Spleen (tissue), 11 donors: ENCODE measurements around the gene AJAP1. TPM values are rescaled to one million over a fixed set of nuclear protein-coding genes. Genes with fewer than 3 reads are reported as not detected.
"Not testable (repeated sequence)": the region's sequence is repeated elsewhere in the genome, so short reads cannot be mapped to it uniquely, and the experiment has no call there.

ENCODE experiments used
- DNase-seq: peaks from one replicate; pipeline ENCODE4 v3.0.0-alpha.2; 2020
- H3K27ac ChIP-seq, 8 donors: fragments of 200-600 bp; sonication (generic) in 7 of 8; 1 replicate in 4 of 8; 2 replicates in 4 of 8; pipeline versions ENCODE4 v1.5.0 to v1.8.0; 2016 to 2021; ENCODE audit warnings: inconsistent platforms in 4 of 8, mild to moderate bottlenecking in 4 of 8, moderate library complexity in 1 of 8
- H3K27me3 ChIP-seq, 7 donors: fragments of 200-600 bp; sonication (generic) in 6 of 7; replicated peaks in 1 of 7; 1 replicate in 4 of 7; 2 replicates in 3 of 7; pipeline versions ENCODE4 v1.5.0 to v1.8.0; 2016 to 2021; ENCODE audit warnings: inconsistent platforms in 3 of 7, mild to moderate bottlenecking in 1 of 7
- H3K36me3 ChIP-seq, 6 donors: fragments of 200-600 bp; sonication (generic) in 5 of 6; 1 replicate in 4 of 6; 2 replicates in 2 of 6; pipeline versions ENCODE4 v1.5.0 to v1.8.0; 2016 to 2021; ENCODE audit warnings: inconsistent platforms in 2 of 6
- H3K4me1 ChIP-seq, 6 donors: fragments of 200-600 bp; sonication (generic) in 5 of 6; 1 replicate in 3 of 6; 2 replicates in 3 of 6; pipeline versions ENCODE4 v1.5.0 to v1.8.0; 2016 to 2021; ENCODE audit warnings: inconsistent platforms in 3 of 6
- H3K4me3 ChIP-seq, 8 donors: fragments of 200-600 bp; sonication (generic) in 7 of 8; 1 replicate in 4 of 8; 2 replicates in 4 of 8; pipeline versions ENCODE4 v1.5.0 to v1.8.0; 2016 to 2021; ENCODE audit warnings: inconsistent platforms in 4 of 8, mild to moderate bottlenecking in 4 of 8, moderate library complexity in 2 of 8
- H3K9me3 ChIP-seq, 8 donors: fragments of 200-600 bp; sonication (generic) in 7 of 8; 1 replicate in 4 of 8; 2 replicates in 4 of 8; pipeline versions ENCODE4 v1.5.0 to v1.8.0; 2016 to 2021; ENCODE audit warnings: inconsistent platforms in 4 of 8
- POLR2A ChIP-seq, 3 donors: fragments of 450-650 bp; IDR thresholded peaks; one replicate each; pipeline ENCODE4 v1.5.1; 2017; ENCODE audit warnings: antibody characterized with exemption in 3 of 3, mild to moderate bottlenecking in 1 of 3
- POLR2AphosphoS5 ChIP-seq, 3 donors: sonication (generic); formaldehyde crosslinking; IDR thresholded peaks; one replicate each; pipeline ENCODE4 v1.5.1; 2017; ENCODE audit warnings: antibody characterized with exemption in 3 of 3
- WGBS, 5 donors: extraction: QIAGEN DNeasy Blood & Tissue Kit in 3 of 5; methylation state at CpG; one replicate each; pipeline versions ENCODE4 v1.1.5 to v1.1.7; 2013 to 2018; 5-methylcytosine and 5-hydroxymethylcytosine counted together
- intact Hi-C: fragments of 100-400 bp; cut with DNase I; formaldehyde crosslinking; loops from one replicate; pipeline ENCODE4 v1.15.0; 2023; ENCODE audit warnings: low total_unique reads
- polyA plus RNA-seq, 3 donors: library from polyadenylated mRNA; stranded (reverse); fragments of 200-250 nt; gene quantifications; one replicate each; pipeline ENCODE4 v1.2.1, GENCODE V29; 2013
- total RNA-seq, 7 donors: library from RNA; depleted of rRNA in 3 of 7; stranded (reverse); fragments of >200 nt in 3 of 7; fragmentation: NEBNext Ultra II Directional in 4 of 7; extraction: Animal tissue kit (Norgen Biotek cat#: 25700) in 4 of 7; gene quantifications; one replicate each; pipeline versions ENCODE4 v1.1.0 to v1.2.1, GENCODE V29; 2016 to 2021
- TF ChIP-seq, protein P1 (sequence below), 11 experiments: fragments of 200-600 bp in 7 of 11; fragments of 450-650 bp in 4 of 11; sonication (generic) in 4 of 11; IDR thresholded peaks in 8 of 11; conservative IDR thresholded peaks in 3 of 11; 1 replicate in 7 of 11; 2 replicates in 4 of 11; pipeline versions ENCODE4 v1.4.0 to v1.8.0; 2016 to 2021; ENCODE audit warnings: antibody characterized with exemption in 11 of 11, inconsistent platforms in 4 of 11, mild to moderate bottlenecking in 1 of 11
- donor health status: healthy with polysubstance abuse.
- donor health status: DM: no; HTN: no; CAD: no; lungs with moderate emphysema.
- donor health status: DM: no; HTN: no; CAD: no.
- donor health status: Bipolar disorder and iron deficiency.
- donor health status: healthy.
- donor health status: DM: no; HTN: no; CAD: no.
- donor health status: DM: yes; HTN: yes; CAD: no.

AJAP1 gene
- total and polyA plus RNA-seq, 10 donors: 0.04 to 13.3 (median 2.4) TPM

DNA sequence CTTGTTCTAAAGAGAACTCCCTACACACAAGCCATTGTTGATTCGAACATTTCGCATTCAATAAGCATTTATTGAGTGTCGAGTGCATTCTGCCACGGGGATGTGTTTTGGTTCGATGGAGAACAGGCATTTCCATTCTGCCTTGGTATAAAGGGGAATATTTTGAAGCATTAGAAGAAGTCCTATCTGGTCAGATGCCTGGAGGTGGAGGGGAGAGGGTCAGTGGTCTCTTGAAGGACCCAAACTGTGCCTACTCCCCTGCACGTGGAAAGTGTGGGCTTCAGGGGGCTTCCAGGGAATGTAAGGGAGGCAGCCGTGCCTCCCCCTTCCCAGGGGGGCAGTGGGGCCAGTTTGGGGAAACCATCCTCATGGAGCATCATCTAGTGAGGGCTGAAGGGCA, 8.3 kb downstream of the AJAP1 start:
- H3K4me1 ChIP-seq: no peaks in the 10 kb centered on the region

DNA sequence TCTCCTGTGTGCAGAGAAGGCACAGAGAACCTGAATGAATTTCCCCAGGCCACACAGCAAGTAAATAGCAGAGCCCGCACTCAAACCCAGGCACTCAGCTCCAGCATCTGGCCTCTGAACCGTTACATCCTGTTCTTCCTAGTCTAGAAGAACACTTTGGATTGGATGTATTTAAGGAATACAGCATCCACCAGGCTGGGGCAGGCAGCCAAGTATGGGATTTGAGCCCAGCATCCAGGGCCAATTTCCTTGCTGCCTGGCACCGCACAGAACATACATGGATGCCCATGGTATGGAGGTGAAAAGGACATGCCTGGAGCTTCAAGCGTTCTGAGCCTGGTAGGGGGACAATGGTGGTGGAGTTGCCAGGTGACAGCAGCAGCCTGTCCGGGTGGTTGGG, 9.7 kb downstream of the AJAP1 start:
- Histone ChIP-seq H3K36me3 (no peaks in the 10 kb centered on the region), H3K27me3 (peaks cover 0 to 64% (median under 1%) of the 10 kb centered on the region in 7 donors), H3K4me3 (no peak overlapping the region), H3K27ac (no peak overlapping the region), H3K9me3 (no peaks in the 10 kb centered on the region), H3K4me1 (no peaks in the 10 kb centered on the region)
- DNase-seq: no peak
- intact Hi-C loops: no loop called here
- TF ChIP-seq POLR2AphosphoS5 (IDR thresholded peaks at IDR 0.05): no peak
- 79 to 97% (median 84%) methylated on average over 4 to 5 of the region's 5 CpGs for WGBS, 5 donors

More for the DNA sequence above, 8.3 kb downstream of the AJAP1 start:
- no peaks in the 10 kb centered on the region for H3K9me3 ChIP-seq
- H3K36me3 ChIP-seq: no peaks in the 10 kb centered on the region
- 71 to 84% (median 77%) methylated on average over 7 of the region's 7 CpGs for WGBS, 5 donors
- intact Hi-C loops: no loop called here
- peaks cover 0 to 78% (median 14%) of the 10 kb centered on the region in 7 donors for H3K27me3 ChIP-seq
- DNase-seq: no peak
- no peak overlapping the region for H3K4me3 ChIP-seq
- H3K27ac ChIP-seq: no peak overlapping the region
- no peak for TF ChIP-seq POLR2AphosphoS5 (IDR thresholded peaks at IDR 0.05)
- TF ChIP-seq POLR2A (IDR thresholded peaks at IDR 0.05): no peak
- TF ChIP-seq, protein P1, sequence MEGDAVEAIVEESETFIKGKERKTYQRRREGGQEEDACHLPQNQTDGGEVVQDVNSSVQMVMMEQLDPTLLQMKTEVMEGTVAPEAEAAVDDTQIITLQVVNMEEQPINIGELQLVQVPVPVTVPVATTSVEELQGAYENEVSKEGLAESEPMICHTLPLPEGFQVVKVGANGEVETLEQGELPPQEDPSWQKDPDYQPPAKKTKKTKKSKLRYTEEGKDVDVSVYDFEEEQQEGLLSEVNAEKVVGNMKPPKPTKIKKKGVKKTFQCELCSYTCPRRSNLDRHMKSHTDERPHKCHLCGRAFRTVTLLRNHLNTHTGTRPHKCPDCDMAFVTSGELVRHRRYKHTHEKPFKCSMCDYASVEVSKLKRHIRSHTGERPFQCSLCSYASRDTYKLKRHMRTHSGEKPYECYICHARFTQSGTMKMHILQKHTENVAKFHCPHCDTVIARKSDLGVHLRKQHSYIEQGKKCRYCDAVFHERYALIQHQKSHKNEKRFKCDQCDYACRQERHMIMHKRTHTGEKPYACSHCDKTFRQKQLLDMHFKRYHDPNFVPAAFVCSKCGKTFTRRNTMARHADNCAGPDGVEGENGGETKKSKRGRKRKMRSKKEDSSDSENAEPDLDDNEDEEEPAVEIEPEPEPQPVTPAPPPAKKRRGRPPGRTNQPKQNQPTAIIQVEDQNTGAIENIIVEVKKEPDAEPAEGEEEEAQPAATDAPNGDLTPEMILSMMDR (IDR thresholded peaks at IDR 0.05 in 8 of 11, conservative IDR thresholded peaks at IDR 0.05 in 3 of 11): no peak

DNA sequence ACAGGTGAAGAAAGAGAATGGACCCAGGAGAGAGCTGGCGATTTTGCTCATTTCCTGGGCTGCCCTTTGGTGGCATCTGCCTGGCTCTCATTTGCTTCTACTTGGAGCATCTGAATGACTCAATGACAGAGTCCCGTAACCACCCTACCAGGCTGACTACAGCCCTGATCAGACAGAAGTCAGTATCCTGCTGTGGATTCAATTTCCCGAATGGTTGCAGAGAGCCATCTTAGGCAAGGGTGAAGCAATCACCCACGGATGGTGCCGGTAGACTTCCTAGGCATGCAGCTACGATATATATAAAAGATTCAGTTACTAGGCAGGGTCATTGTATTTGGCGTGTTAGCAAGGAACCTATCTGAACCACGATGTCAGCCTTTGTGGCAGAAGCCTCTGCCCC, 10.2 kb downstream of the AJAP1 start:
- DNase-seq: no peak
- no peak overlapping the region for H3K4me3 ChIP-seq
- H3K9me3 ChIP-seq: no peaks in the 10 kb centered on the region
- no peak overlapping the region for H3K27ac ChIP-seq
- intact Hi-C loops: no loop called here
- TF ChIP-seq, protein P1 (IDR thresholded peaks at IDR 0.05 in 8 of 11, conservative IDR thresholded peaks at IDR 0.05 in 3 of 11): no peak
- TF ChIP-seq POLR2A (IDR thresholded peaks at IDR 0.05): no peak
- no peak for TF ChIP-seq POLR2AphosphoS5 (IDR thresholded peaks at IDR 0.05)
- peaks cover 0 to 59% (median 0%) of the 10 kb centered on the region in 7 donors for H3K27me3 ChIP-seq
- WGBS, 5 donors: 71 to 85% (median 81%) methylated on average over 6 to 8 of the region's 8 CpGs
- H3K4me1 ChIP-seq: no peaks in the 10 kb centered on the region
- H3K36me3 ChIP-seq: no peaks in the 10 kb centered on the region

DNA sequence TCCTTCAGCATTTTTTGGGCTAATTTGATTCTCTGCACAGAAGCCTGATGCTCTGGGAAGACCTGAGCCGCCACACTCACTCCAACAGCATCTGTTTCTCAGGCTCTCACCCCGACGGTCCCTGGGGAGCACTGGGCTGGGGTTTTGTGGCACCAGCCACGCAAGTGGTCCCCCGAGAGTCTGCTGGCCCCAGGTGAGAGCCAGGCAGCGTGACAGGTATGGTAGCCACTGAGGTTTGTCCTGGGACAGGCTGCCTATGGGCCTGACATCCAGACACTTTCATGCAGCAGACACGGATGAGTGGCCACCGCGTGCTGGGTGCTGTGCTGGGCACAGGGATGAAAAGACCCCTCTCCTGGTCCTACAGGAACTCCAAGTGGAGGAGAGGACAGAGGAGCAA, 11.0 kb downstream of the AJAP1 start:
- Histone ChIP-seq H3K4me1 (no peaks in the 10 kb centered on the region), H3K4me3 (no peak overlapping the region), H3K27ac (no peak overlapping the region), H3K27me3 (peaks cover 0 to 52% (median 0%) of the 10 kb centered on the region in 7 donors), H3K9me3 (no peaks in the 10 kb centered on the region), H3K36me3 (no peaks in the 10 kb centered on the region)
- 74 to 81% (median 76%) methylated on average over 9 of the region's 9 CpGs for WGBS, 5 donors
- DNase-seq: no peak
- intact Hi-C loops: no loop called here
- no peak for TF ChIP-seq POLR2A (IDR thresholded peaks at IDR 0.05)
- TF ChIP-seq, protein P1 (IDR thresholded peaks at IDR 0.05 in 8 of 11, conservative IDR thresholded peaks at IDR 0.05 in 3 of 11): no peak
- no peak for TF ChIP-seq POLR2AphosphoS5 (IDR thresholded peaks at IDR 0.05)

DNA sequence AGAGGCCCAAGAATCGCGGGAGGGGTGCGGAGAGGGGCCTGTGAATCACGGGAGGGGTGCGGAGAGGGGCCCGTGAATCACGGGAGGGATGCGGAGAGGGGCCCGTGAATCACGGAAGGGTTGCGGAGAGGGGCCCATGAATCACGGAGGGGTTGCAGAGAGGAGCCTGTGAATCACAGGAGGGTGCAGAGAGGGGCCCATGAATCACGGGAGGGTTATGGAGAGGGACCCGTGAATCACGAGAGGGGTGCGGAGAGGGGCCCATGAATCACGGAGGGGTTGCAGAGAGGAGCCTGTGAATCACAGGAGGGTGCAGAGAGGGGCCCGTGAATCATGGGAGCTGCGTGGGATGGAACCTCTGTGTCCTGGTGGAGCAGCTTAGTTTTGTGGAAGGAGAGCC, 12.3 kb downstream of the AJAP1 start:
- DNase-seq, H3K4me3 ChIP-seq, intact Hi-C loops, H3K36me3 ChIP-seq, H3K27ac ChIP-seq, H3K9me3 ChIP-seq, H3K4me1 ChIP-seq: not testable (repeated sequence)
- H3K27me3 ChIP-seq: peaks cover 0 to 43% (median 0%) of the 10 kb centered on the region in 7 donors
- 82 to 97% (median 89%) methylated on average over 19 of the region's 19 CpGs for WGBS, 5 donors
